HUDEP-2 (cell line): ENCODE measurements around the gene NFIB.

Source experiments
- DNase-seq, 76 experiments: peaks; one replicate each; lab custom pipeline; 2025; ENCODE audit not compliant: unreplicated experiment in 76 of 76; lab: John Stamatoyannopoulos, UW

Gene NFIB

GRCh38 chr9:14159440-14160216, 154.3 kb downstream of the NFIB start:
- no peak for DNase-seq

- DNase-seq: no peak
Observed at GRCh38 chr9:14158916-14159315, 155.0 kb downstream of the NFIB start.

GRCh38 chr9:14158136-14158813, 155.7 kb downstream of the NFIB start:
- DNase-seq: no peak

- no peak for DNase-seq
Observed at GRCh38 chr9:14157191-14157590, 156.8 kb downstream of the NFIB start.

GRCh38 chr9:14156046-14156445, 157.9 kb downstream of the NFIB start:
- no peak for DNase-seq

- DNase-seq: no peak
Observed at GRCh38 chr9:14155237-14155636, 158.7 kb downstream of the NFIB start.

GRCh38 chr9:14153310-14153720, 160.6 kb downstream of the NFIB start:
- no peak for DNase-seq

GRCh38 chr9:14151451-14151850, 162.5 kb downstream of the NFIB start:
- DNase-seq: no peak

GRCh38 chr9:14148501-14149103, 165.3 kb downstream of the NFIB start:
- no peak for DNase-seq

- no peak for DNase-seq
Observed at GRCh38 chr9:14147738-14148137, 166.2 kb downstream of the NFIB start.

- no peak for DNase-seq
Observed at GRCh38 chr9:14146201-14146874, 167.6 kb downstream of the NFIB start.

GRCh38 chr9:14144215-14144614, 169.7 kb downstream of the NFIB start:
- no peak for DNase-seq

GRCh38 chr9:14141699-14142098, 172.2 kb downstream of the NFIB start:
- DNase-seq: no peak

GRCh38 chr9:14140096-14140697, 173.7 kb downstream of the NFIB start:
- DNase-seq: no peak

- no peak for DNase-seq
Observed at GRCh38 chr9:14139287-14139686, 174.7 kb downstream of the NFIB start.

GRCh38 chr9:14136646-14137370, 177.1 kb downstream of the NFIB start:
- DNase-seq: no peak

GRCh38 chr9:14136047-14136635, 177.8 kb downstream of the NFIB start:
- DNase-seq: no peak

GRCh38 chr9:14135421-14135820, 178.5 kb downstream of the NFIB start:
- no peak for DNase-seq

GRCh38 chr9:14133394-14133793, 180.5 kb downstream of the NFIB start:
- no peak for DNase-seq

- DNase-seq: no peak
Observed at GRCh38 chr9:14132775-14133174, 181.2 kb downstream of the NFIB start.
